Vagina (tissue), 2 donors: Measurements from ENCODE around the gene RABL3.

ENCODE experiments used
- POLR2A ChIP-seq, 2 donors: fragments of 450-650 bp; IDR thresholded peaks; one replicate each; pipeline ENCODE4 v1.6.1; 2017; ENCODE audit warnings: antibody characterized with exemption in 2 of 2, mild to moderate bottlenecking in 2 of 2, moderate library complexity in 2 of 2
- POLR2AphosphoS5 ChIP-seq, 2 donors: sonication (generic); formaldehyde crosslinking; IDR thresholded peaks; one replicate each; pipeline ENCODE4 v1.9.0; 2017; ENCODE audit warnings: antibody characterized with exemption in 2 of 2, mild to moderate bottlenecking in 2 of 2, low read depth in 1 of 2; ENCODE audit not compliant: insufficient read depth in 1 of 2
- TF ChIP-seq, protein P1 (sequence below), 3 experiments: fragments of 450-650 bp in 2 of 3; fragments of 200-600 bp in 1 of 3; sonication (generic) in 1 of 3; IDR thresholded peaks; one replicate each; pipeline ENCODE4 v1.5.1; 2017 to 2019; ENCODE audit warnings: antibody characterized with exemption in 3 of 3, mild to moderate bottlenecking in 2 of 3, moderate library complexity in 2 of 3

DNA sequence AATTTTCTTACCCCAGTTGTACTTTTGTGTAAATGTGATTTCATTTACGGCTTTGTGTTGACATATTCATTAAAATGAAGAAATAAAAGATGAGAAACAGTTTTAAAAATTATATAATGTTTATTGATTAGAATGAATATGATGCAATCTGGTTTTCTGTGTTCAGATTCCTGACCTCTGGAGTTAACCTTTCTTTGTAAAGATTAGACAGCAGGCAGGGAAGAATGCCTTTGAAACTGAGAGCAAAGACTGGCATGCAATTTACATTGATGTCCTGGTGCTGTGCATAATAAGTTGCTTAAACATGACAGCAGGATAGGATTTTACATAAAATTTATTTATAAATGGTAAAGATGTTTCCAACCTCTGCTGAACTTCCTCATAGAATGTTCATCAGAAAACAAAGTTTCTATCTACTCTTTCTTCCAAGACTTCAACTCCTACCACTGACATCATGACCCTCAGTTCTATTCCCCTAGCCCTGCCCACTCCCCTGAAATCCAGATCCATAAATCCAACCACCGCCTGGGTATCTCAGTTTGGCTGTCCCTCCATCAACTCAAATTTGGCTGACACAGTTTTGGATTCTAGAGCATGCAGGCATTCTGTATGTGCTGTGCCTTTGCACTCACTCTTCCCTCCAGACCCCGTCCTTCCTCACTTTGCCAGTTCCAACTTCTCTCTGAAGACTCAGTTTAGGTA, 62.0 kb downstream of the RABL3 start:
- TF ChIP-seq, protein P1, sequence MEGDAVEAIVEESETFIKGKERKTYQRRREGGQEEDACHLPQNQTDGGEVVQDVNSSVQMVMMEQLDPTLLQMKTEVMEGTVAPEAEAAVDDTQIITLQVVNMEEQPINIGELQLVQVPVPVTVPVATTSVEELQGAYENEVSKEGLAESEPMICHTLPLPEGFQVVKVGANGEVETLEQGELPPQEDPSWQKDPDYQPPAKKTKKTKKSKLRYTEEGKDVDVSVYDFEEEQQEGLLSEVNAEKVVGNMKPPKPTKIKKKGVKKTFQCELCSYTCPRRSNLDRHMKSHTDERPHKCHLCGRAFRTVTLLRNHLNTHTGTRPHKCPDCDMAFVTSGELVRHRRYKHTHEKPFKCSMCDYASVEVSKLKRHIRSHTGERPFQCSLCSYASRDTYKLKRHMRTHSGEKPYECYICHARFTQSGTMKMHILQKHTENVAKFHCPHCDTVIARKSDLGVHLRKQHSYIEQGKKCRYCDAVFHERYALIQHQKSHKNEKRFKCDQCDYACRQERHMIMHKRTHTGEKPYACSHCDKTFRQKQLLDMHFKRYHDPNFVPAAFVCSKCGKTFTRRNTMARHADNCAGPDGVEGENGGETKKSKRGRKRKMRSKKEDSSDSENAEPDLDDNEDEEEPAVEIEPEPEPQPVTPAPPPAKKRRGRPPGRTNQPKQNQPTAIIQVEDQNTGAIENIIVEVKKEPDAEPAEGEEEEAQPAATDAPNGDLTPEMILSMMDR (IDR thresholded peaks at IDR 0.05), result no peak
- TF ChIP-seq POLR2A (IDR thresholded peaks at IDR 0.05) (no peak), POLR2AphosphoS5 (IDR thresholded peaks at IDR 0.05; ENCODE audit: insufficient read depth in 1 of 2, low read depth in 1 of 2) (no peak)
